Spinal cord (tissue), 10 donors: ENCODE measurements around the gene ZNF296. TPM values are rescaled to one million over a fixed set of nuclear protein-coding genes. Genes with fewer than 3 reads are reported as not detected.

Experiments used
- DNase-seq, 6 donors: peaks; one replicate each; pipeline versions ENCODE4 v3.0.0 to v3.0.0-alpha.2; 2013 to 2015; ENCODE audit warnings: low spot score in 6 of 6, low read depth in 4 of 6
- H3K27ac ChIP-seq: one replicate; pipeline ENCODE4 v1.5.1; 2013; ENCODE audit warnings: low read depth, low read length, control low read depth
- H3K27me3 ChIP-seq: one replicate; pipeline ENCODE4 v1.6.1; 2013; ENCODE audit warnings: low read length; ENCODE audit not compliant: control insufficient read depth, insufficient read depth
- H3K36me3 ChIP-seq: one replicate; pipeline ENCODE4 v1.6.1; 2013; ENCODE audit warnings: low read length; ENCODE audit not compliant: control insufficient read depth, insufficient read depth
- H3K4me1 ChIP-seq: one replicate; pipeline ENCODE4 v1.6.1; 2013; ENCODE audit warnings: low read length; ENCODE audit not compliant: control insufficient read depth, insufficient read depth
- H3K4me3 ChIP-seq: one replicate; pipeline ENCODE4 v1.5.1; 2013; ENCODE audit warnings: low read depth, low read length, control low read depth
- H3K9me3 ChIP-seq: one replicate; pipeline ENCODE4 v1.6.1; 2013; ENCODE audit warnings: low read length; ENCODE audit not compliant: control insufficient read depth, insufficient read depth
- WGBS: methylation state at CpG from one replicate; pipeline ENCODE4 v1.1.5; 2013; ENCODE audit warnings: missing lambda C conversion rate; ENCODE audit not compliant: insufficient coverage; 5-methylcytosine and 5-hydroxymethylcytosine counted together
- polyA plus RNA-seq, 2 donors: library from polyadenylated mRNA; unstranded; fragments of 120-200 nt; gene quantifications; one replicate each; pipeline ENCODE4 v1.2.1, GENCODE V29; 2013; ENCODE audit not compliant: insufficient read length in 2 of 2
- total RNA-seq, 2 donors: library from RNA; depleted of rRNA in 1 of 2; stranded (reverse); fragments of 120-200 nt in 1 of 2; fragments of >200 nt in 1 of 2; gene quantifications; one replicate each; pipeline versions ENCODE4 v1.2.3 to v1.2.4, GENCODE V29; 2013 to 2014
- donor health status: healthy.

Gene ZNF296
- total and polyA plus RNA-seq, 4 donors = 0.22 to 3.4 (median 1.7) TPM

GRCh38 chr19:45097776-45098520 lies 21.7 kb upstream of the ZNF296 start:
- Histone ChIP-seq H3K27ac (no peak overlapping the region), H3K36me3 (peaks cover 53% of the 10 kb centered on the region), H3K4me1 (peaks cover 84% of the 10 kb centered on the region), H3K27me3 (no peaks in the 10 kb centered on the region), H3K9me3 (no peaks in the 10 kb centered on the region), H3K4me3 (no peak overlapping the region)
- 89% methylated on average over 13 of the region's 16 CpGs for WGBS
- no peak for DNase-seq

GRCh38 chr19:45097450-45097775 lies 21.1 kb upstream of the ZNF296 start:
- 94% methylated on average over 3 of the region's 7 CpGs for WGBS
- Histone ChIP-seq H3K36me3 (peaks cover 53% of the 10 kb centered on the region), H3K4me1 (peaks cover 81% of the 10 kb centered on the region), H3K27me3 (no peaks in the 10 kb centered on the region), H3K4me3 (no peak overlapping the region), H3K27ac (no peak overlapping the region), H3K9me3 (no peaks in the 10 kb centered on the region)
- DNase-seq = no peak

- H3K27ac ChIP-seq = no peak overlapping the region
- 86% methylated on average over 7 of the region's 7 CpGs for WGBS
- peaks cover 82% of the 10 kb centered on the region for H3K4me1 ChIP-seq
- H3K9me3 ChIP-seq = no peaks in the 10 kb centered on the region
- no peak overlapping the region for H3K4me3 ChIP-seq
- no peaks in the 10 kb centered on the region for H3K27me3 ChIP-seq
- no peak for DNase-seq
- peaks cover 51% of the 10 kb centered on the region for H3K36me3 ChIP-seq
Observed at GRCh38 chr19:45096700-45097099, 20.4 kb upstream of the ZNF296 start.

GRCh38 chr19:45095496-45096413 lies 19.5 kb upstream of the ZNF296 start:
- H3K27ac ChIP-seq = no peak overlapping the region
- H3K36me3 ChIP-seq = peaks cover 46% of the 10 kb centered on the region
- no peak overlapping the region for H3K4me3 ChIP-seq
- H3K4me1 ChIP-seq = peaks cover 82% of the 10 kb centered on the region
- DNase-seq = no peak
- no peaks in the 10 kb centered on the region for H3K9me3 ChIP-seq
- WGBS = 96% methylated on average over 14 of the region's 14 CpGs
- no peaks in the 10 kb centered on the region for H3K27me3 ChIP-seq

- Histone ChIP-seq H3K4me3 (no peak overlapping the region), H3K4me1 (peaks cover 81% of the 10 kb centered on the region), H3K36me3 (peaks cover 42% of the 10 kb centered on the region), H3K9me3 (no peaks in the 10 kb centered on the region), H3K27ac (no peak overlapping the region), H3K27me3 (no peaks in the 10 kb centered on the region)
- WGBS = 84% methylated on average over 5 of the region's 5 CpGs
- no peak for DNase-seq
Observed at GRCh38 chr19:45094707-45095106, 18.4 kb upstream of the ZNF296 start.

GRCh38 chr19:45094137-45094536 lies 17.9 kb upstream of the ZNF296 start:
- DNase-seq = no peak
- 97% methylated on average over 3 of the region's 9 CpGs for WGBS
- H3K36me3 ChIP-seq = peaks cover 38% of the 10 kb centered on the region
- H3K4me1 ChIP-seq = peaks cover 77% of the 10 kb centered on the region
- no peaks in the 10 kb centered on the region for H3K27me3 ChIP-seq
- no peak overlapping the region for H3K4me3 ChIP-seq
- no peaks in the 10 kb centered on the region for H3K9me3 ChIP-seq
- H3K27ac ChIP-seq = no peak overlapping the region

GRCh38 chr19:45092747-45093678 lies 16.7 kb upstream of the ZNF296 start, which contains the start of gene PPP1R37:
Gene PPP1R37 (plus strand): TSS chr19:45093179. CDS start chr19:45093326, 147 bp downstream.
- DNase-seq = peak; percentile 90 to 99 (median 96)
- under 1% methylated on average over 103 of the region's 103 CpGs for WGBS
- Histone ChIP-seq H3K27ac (peak within 1 kb of the TSS; percentile 97), H3K4me1 (peaks cover 66% of the 10 kb centered on the region), H3K9me3 (no peaks in the 10 kb centered on the region), H3K36me3 (peaks cover 42% of the 10 kb centered on the region), H3K4me3 (peak within 1 kb of the TSS; percentile 88), H3K27me3 (no peaks in the 10 kb centered on the region)

GRCh38 chr19:45091031-45091923 lies 15.0 kb upstream of the ZNF296 start:
- no peaks in the 10 kb centered on the region for H3K27me3 ChIP-seq
- H3K9me3 ChIP-seq = no peaks in the 10 kb centered on the region
- 1% methylated on average over 58 of the region's 64 CpGs for WGBS
- peak; percentile 98 to 100 (median 99) for DNase-seq
- peak overlapping the region; percentile 97 for H3K27ac ChIP-seq
- peak overlapping the region; percentile 88 for H3K4me3 ChIP-seq
- H3K4me1 ChIP-seq = peaks cover 49% of the 10 kb centered on the region
- peaks cover 39% of the 10 kb centered on the region for H3K36me3 ChIP-seq
